COLO668 (cell line): ENCODE measurements around the gene SLC24A4.
A peak's percentile ranks its signal among the peaks of the same experiment; 100 is the strongest.

ENCODE experiments used
- DNase-seq: peaks from one replicate; lab custom pipeline; 2025; ENCODE audit not compliant: unreplicated experiment; lab: John Stamatoyannopoulos, UW

SLC24A4 gene, protein sequence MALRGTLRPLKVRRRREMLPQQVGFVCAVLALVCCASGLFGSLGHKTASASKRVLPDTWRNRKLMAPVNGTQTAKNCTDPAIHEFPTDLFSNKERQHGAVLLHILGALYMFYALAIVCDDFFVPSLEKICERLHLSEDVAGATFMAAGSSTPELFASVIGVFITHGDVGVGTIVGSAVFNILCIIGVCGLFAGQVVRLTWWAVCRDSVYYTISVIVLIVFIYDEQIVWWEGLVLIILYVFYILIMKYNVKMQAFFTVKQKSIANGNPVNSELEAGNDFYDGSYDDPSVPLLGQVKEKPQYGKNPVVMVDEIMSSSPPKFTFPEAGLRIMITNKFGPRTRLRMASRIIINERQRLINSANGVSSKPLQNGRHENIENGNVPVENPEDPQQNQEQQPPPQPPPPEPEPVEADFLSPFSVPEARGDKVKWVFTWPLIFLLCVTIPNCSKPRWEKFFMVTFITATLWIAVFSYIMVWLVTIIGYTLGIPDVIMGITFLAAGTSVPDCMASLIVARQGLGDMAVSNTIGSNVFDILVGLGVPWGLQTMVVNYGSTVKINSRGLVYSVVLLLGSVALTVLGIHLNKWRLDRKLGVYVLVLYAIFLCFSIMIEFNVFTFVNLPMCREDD

DNA sequence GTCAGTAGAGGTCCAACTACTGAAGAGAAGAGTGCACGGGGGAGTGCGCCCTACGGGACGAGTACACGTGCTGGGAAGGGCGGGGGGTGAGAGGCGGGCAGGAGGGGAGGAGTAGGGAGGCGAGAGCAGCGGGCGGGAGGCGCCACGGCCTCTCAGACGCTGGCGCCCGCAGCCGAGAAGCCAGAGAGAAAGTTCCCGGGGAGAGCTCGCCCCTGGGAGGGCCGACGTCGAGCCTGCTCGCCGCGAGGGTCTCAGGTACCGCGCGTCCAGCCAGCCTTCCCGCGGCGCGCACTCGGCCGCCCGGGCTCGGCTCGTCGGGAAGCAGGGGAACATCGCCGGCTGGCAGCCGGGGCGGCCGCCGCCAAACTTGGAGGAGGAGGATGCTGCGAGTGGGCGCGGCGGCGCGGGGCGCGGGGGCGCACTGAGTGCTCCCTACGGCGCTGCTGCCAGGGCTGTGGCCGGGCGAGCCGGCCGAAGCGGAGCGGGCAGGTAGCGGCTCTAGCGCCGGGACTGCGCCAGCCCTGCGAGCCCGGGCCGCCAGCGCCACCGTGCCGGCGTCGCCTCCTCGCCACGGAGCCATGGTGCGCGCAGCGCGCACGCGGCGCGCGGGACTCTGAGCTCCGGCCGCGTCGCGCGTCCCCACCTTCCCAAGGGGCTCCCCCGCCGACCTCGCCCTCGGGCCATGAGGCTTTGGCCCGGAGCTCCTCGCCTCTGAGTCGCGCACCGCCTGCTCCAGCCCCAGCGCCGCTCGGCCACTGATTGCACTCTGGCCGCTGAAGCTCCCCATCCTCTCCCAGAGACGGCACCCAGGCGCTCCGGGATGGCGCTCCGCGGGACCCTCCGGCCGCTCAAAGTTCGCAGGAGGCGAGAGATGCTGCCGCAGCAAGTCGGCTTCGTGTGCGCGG is at the start of gene SLC24A4:
TSS of gene SLC24A4 (plus strand) at position 155 of the 905 bp plus-strand sequence. CDS start at position 821, 666 bp downstream.
- DNase-seq: peak; percentile 36

DNA sequence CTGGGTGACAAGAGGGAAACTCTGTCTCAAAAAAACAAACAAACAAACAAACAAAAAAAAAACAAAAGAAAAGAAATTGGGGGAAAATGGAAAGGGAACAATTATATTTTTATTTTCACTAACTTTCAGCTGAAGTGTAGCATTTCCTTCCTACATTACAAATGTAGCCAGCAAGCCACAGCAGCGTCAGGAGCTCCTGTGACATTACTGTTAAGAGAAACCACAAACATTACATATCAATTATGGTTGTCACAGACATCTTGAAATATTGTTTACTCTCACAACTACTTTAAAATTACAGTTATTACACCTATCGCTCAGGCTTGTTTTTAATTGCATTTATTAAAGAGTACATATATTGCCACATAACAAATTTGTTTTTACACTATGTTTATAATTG is 49.8 kb upstream of the SLC24A4 start:
- DNase-seq: no peak

DNA sequence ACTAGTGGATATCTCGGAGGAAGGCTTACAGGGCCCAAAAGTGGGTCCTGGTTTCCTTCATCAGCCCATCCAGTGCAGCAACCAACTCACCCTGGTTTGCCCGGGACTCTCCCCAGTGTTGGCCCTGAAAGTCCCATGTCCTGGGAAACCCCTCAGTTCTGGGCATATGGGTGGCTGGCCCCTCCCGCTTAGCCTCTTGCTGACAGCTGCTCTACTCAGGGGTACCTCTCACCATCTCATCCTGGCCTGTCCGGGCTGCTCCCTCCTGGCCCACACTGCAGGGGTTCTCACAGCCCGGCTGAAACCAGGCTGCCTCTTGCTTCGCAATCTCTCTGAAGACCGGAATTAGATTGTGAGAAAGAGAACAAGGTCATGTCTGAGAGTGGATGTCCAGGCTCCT is 48.9 kb upstream of the SLC24A4 start:
- DNase-seq: no peak

DNA sequence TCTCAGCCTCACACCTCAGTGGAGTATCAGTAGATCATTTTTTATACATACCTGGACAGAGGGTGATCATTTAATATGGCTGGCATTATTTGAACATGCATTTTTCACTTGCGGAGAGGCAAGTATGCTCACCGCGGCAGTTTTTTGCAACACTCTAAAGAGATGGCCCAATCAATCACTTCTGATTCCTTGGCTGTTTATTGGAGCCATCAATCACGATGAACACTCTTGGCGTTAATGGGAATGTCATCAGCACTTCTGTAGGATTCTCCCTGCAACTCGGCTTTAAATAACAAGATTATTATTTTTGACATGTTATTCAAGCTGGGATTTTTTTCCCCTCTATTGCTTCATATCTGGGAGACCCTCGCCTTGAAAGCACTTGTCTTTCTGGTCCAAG is 46.9 kb upstream of the SLC24A4 start:
- no peak for DNase-seq

DNA sequence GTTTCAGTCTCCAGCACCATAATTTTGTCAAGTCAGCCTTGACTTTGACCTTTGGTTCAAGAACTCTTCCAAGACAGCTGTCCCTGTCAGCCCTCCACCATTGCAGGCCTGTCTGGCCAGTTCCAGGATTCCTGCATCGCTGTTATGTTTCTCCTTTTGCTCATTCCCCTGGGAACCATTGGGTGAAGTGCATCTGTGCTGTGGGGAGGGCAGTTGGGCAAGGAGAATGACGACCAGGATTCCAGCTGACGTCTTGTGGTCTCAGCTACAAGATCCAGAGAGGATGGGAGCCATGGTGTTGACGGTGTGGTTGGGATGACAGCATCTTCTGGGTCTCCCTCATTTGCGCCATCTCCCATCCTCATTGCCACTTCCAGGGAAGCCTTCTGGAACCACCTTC is 45.9 kb upstream of the SLC24A4 start:
- DNase-seq: no peak

DNA sequence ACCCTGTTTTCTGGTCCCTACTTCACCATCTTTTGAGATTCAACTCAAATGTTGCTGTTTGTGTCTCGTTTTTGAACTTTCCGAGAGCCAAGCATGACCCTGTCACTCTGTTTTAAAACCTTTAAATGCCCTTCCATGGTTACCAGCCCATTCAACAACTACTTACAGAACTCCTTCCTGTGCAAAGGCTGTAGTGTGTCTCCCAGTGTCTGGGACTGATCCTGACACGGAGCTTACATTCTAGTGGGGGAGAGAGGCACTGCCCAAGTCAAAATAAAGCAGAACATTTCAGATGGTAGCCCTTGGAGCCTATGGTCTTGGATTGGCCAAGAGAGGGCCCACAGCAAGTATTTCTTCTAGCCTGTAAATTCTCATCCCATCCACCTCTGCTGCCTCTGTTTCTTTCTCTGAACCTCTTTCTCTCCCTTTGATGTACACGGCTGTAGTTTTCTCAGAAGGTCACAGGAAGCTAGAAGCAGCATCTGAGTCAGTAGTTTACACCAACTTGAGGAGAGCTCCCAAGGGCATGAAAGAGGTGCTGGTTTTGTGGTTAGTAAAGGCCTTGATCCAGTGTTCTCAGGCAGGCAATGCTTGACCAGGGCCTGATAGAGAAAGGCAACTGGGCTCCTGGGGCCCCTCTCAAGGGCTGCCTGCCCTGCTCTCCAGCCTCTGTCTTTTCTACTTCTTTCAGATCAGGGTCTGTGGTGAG is 42.3 kb upstream of the SLC24A4 start:
- no peak for DNase-seq

DNA sequence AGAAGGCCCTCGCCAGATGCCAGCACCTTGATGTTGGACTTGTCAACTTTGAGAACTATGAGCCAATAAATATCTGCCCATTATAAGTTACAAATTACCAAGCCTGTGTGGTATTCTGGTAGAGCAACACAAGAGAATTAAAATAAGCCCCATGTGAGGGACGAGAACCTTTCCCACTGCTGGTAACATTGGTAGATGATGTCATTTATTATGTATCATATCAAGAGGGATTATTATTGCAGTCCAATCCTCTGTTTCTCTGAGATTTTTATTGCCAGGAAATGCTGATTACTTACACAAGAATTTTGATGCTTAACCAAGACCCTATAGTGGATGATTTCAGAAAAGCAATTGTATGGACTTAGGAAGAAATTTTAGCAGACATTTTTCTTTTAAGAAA is 40.3 kb upstream of the SLC24A4 start:
- DNase-seq: no peak

DNA sequence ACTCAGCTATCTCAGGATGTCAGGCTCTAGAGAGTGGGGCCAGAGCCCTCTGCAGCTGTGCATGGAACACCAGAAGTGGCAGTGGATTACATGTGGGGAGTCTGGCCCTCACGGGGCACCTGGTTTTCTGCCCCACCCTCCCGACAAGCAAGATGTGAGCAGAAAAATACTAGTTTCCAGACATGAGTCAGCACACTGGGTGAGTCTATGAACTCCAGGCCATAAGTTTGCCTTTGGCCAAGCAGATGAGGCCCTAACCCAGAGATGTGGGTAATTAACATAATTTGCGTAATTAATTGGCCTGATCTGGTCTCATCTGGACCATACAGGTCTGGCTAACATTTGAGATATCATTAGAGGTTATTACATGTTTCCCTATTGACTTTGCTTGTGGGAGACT is 37.7 kb upstream of the SLC24A4 start:
- no peak for DNase-seq

DNA sequence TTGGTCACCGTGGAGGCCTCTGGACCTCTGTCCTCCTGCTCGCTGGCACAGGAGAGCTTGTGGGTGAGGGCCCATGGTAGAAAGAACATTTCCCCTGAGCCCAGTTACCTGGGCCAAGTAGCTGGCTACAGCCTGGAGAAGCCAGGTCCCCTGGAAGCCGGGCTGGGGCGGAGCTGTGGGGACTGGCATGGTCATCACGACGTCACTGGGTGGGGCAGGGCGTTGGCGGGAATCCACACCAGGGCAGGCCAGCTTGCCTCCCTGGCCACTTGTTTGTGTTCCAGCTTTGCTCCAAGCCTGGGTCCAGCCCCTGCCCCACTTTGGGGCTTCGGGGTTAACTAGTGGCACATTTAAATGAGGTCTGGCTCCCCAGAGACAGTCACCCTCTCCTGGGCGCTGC is 35.0 kb upstream of the SLC24A4 start:
- no peak for DNase-seq

DNA sequence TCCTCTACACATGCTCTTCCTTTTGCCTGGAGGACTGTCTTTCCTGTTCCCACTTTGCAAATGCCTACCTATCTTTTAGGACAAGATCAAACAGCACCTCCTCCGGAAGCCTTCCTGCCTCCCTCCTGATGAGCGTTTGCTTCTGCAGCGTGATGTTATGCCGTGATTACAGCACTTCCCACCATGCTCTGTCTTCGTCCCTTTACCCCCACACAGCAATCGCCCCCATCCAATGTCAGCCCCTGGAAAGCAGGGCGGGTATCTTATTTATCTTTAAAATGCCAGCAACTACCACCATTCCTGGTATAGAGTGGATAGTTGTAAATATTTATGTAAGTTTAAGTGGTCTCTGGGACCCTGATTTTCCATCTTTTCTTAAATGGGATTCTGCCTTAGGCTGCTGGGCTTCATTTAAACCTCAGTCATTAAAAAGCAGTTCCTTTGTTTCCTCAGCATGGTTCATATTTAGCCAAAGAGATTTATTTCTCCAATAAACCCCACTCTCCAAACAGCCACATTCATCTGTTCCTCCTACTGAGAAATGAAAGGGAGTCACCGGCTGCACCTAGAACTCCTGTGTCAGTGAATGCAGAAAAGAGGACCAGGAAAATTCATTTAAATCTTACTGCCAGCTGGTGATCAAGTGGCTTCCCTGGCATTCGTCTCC is 33.8 kb upstream of the SLC24A4 start:
- no peak for DNase-seq

DNA sequence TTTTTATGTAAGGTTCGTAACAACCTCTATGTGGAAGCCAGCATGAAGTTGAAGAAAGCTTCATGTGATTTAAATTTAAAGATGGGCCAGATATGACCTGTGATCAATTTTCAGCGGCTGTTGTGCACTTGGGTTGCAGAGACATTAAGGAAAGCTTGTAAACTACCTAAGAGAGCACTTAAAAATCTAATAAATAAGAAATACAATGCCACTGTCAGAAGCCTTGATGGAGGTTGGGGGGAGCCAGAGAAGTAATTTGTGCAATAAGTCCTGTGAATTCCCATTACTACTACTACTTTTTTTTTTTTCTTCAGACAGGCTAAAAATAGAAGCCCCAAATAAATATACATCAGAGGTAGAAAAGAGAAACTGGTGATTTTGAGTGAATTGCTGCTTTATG is 30.3 kb upstream of the SLC24A4 start:
- DNase-seq: no peak

DNA sequence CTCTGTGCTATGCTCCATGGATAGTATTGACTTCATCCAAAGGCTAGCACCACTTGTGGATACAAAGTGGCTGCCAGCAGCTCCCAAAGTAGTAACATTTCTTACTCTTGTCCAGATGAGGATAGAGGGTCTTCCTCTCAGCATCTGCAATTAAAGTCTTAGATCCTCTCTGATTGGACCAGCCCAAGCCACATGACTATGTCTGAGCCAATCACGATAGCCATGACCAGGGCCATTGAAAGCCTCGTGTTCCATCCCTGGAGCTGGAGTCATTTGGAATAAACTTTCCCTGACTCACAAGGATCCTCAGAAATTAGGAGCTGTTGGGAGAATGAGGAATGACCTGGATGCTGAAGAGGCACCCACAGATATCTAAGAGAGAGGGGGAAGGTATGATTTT is 28.5 kb upstream of the SLC24A4 start:
- no peak for DNase-seq

DNA sequence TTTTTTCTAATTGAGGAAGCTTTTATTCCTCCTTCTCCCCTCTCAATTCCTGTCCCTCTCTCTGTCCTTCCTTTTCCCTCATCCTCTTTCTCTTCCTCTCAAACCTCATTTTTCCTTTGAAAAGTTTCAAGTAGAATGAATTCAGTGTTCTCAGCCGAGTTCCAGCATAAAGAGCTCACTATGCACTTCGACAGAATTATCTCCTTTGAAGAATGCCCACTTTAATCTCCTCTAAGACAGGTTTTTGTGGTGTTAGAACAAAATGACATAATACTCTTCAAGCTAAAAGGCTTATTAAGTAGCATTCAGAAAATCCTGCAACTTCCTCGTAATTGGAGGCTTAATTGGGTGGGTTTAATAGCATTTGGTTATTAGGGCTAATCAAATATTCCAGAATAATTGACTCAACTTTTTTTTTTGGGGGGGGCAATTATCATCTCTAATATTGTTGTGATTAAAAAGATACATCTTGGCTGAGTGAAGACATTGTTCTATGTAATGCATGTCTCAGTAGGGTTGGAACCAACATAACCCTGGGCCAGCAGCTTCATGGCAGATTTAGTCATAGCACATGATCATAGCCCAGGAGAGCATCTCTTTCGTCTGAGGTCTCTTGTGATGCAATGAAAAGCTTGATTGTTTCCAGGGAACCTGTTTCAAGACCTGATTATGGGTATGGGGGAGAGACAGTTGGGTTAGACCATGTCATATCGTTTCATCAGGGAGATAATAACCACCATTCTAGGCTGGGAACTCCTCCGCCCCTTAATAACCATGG is 25.0 kb upstream of the SLC24A4 start:
- no peak for DNase-seq

DNA sequence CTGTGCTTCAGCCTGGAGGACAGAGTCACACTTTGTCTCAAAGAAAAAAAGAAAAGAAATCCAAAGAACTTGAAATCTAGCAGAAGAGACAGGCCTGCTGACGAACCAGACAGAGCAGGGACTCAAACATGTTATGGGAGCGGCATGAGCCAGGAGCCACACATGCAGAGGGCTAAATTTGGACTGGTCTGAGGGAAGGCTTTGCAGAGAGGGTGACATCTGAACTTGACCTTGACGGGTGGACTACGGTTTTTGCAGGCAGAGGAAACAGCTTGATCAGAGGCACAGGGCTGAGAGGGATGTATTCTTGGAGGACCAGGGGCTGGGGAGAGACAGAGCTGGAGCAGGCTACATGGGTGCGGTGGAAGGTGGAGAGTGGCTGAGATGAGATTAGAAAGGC is 20.5 kb upstream of the SLC24A4 start:
- DNase-seq: no peak

DNA sequence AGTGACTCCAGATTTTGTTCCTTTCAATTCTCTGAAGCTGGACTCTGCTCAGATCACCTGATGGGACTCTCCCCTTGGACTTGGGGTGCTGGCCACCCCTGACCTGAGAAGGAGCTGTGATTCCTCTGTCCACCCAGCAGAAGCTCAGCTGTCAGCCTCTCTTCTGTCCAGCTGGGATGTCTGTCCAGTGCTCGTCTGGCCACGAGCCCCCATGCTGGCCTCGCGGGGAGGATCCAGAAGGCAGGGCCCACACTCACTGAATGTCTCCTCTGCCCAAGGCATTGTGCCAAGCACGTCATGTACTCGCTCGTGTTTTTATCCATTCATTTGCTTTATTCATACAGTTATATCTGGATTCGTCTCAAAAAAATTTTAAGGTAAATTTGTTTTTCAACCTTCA is 14.2 kb upstream of the SLC24A4 start:
- DNase-seq: no peak

DNA sequence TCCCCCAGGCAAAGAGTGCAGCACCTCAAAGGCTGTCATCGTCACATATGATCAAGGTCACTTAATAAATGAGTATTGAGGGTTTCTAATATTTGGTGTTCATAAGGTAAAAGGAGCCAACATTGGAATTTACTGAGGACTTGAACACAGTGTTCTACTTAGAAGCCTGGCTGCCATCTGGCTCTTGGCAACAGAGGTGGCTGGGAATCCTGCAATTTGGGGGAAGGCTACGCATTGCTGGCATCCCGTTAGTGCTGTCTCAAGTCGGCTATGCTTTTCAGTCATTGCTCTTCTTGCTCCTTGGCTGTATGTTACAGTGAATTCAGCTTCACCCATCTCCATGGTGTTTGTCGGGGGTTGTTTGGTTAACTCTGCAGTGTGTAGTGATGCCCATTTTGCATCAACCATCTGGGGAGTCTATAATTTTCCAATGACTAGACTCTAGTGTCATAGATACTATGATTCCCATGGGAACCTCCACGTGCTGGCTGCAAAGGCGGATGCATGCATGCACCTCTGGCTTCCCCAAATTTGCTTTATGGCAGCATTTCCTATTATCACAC is 12.9 kb upstream of the SLC24A4 start:
- no peak for DNase-seq

DNA sequence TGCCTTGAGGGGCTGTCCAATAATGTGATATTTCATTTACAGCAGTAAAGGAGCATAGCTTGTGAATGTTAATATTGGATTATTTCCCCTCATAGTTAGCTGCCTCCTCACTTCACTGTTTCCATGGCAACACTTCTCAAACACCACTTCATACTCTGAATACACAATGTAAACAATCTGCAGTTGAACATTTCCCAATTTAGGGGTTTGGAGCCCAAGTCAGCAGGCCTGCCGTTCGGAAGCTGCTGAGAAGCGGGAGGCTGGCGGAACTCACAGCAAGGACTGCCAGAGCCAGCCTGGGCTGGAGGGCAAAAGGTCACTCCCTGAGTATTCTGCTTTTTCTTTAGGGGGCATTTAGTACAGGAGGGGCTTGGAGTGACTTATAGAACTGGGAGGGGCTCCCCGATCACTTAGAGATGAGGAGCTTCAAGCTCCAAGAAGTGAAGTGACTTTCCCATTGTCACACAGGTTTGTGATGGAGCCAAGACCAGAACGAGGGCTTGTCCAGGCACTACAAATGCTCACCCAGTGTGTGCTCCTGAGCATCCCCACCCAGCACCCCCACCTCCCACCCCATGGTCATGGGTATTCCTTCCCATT is 12.1 kb upstream of the SLC24A4 start:
- DNase-seq: no peak

DNA sequence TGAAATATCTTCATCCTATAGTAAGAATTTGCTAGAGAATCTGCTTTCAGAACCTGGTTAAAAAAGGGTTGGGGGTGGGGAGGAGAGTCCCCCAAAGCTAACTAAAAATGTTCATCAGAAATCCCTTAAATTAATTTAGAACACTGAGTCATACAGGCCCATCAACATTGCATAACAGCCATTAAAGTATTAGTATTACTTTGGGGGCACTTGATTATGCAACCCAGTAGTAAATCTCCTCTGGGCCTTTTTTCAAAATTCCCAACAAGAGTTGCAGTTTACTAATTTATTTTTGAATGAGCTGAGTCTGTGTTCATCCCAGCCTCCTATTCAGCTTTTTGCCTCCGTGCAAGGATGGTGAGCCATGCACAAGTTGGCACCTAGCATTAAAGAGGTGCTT is 8.8 kb upstream of the SLC24A4 start:
- DNase-seq: no peak
